ENCODE results near the gene AXIN2.
"Not testable (repeated sequence)": the region's sequence is repeated elsewhere in the genome, so short reads cannot be mapped to it uniquely, and the experiment has no call there.

AXIN2 gene

DNA sequence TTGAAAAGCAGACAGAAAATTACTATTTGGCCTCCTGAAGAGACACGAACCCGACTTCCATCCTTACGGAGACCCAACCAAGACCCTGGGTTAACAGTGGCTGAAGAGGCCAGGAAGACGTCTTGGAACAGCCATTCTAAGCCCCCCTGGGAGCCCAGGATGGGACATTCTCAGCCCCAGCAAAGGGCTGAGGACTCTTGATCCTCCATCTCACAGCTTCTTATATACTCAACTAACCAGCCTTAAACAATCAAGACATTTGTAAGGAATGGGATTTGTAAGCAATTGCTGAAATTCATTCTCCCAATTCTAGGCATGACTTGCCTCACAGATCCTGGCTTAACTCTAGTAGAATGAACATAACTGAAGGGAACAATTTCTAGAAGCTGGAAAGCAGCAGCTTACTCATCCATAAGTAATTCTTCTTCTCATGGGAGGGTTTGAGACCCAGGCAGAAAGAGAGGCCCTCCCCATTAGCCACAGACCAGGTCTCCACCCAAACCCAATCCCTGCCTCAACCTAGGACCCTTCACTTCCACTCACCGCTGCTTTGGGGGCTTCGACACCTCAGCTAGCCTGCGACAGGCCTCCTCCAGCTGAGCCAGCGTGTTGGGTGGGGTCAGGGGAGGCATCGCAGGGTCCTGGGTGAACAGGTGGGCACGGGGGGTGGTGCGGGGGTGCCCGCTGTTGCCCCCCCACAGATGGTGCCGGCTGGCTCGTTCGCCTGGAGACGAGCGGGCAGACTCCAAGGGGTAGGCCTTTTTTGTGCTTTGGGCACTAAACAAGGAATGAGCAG, 25.5 kb downstream of the AXIN2 start:
- DNase-seq, result no peak

DNA sequence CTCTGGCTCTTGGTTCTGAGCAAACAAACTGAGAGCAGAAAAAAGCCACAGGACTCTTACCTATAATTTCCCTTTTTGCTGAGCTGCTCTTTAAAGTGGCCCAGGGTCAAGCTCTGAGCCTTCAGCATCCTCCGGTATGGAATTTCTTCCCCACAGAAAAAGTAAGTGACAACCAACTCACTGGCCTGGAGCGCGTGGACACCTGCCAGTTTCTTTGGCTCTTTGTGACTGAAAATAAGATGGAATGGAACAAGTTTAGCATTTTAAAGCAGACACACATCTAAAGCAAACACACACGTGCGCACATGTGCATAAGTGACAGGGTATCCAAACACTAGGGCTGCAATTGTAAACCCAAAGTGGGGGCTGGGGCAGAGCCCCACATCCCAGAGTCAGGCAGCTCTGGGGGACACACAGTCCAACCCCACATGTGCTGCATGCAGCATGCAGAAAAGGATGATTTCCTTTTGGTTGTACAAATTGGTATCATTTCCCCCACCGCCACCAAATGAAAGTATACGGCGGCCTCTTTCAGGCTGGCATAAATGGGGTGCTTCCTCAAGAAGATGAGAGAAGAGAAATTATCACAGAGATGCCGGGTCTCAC, 27.5 kb downstream of the AXIN2 start:
- DNase-seq, result no peak

DNA sequence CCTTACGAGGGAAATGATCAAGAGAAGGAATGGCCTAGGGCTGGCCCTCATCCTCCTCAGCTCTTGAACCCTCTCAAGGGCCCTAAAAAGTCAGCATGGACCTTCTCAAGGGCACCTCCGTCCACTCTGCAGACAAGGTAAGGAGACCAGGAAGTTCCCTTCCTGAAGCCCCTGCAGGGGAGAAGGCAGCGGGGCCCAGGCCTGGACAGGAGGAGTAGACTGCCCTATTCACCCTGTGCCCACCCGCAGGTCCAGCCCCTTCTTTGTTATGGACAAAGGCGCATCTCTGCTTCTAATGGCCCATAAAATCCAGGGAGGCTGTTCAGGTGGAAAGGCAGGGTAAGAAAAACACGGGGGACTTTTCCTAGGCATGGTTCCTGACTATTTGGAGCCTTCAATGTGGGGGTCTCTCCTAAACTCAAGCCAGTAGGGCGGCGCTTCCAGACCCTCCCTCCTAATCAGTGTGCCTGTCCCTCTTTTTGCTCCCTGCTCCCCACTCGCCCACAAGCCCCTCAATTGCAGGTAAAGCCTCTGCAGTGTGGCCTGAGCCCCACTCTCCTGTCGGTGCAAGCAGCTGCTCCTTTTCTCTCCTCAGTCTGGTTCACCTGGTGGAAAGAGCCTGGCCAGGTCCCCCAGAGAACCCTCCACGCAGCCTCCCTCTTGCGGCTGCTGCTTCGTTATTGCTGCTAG, 28.2 kb downstream of the AXIN2 start:
- no peak for DNase-seq

DNA sequence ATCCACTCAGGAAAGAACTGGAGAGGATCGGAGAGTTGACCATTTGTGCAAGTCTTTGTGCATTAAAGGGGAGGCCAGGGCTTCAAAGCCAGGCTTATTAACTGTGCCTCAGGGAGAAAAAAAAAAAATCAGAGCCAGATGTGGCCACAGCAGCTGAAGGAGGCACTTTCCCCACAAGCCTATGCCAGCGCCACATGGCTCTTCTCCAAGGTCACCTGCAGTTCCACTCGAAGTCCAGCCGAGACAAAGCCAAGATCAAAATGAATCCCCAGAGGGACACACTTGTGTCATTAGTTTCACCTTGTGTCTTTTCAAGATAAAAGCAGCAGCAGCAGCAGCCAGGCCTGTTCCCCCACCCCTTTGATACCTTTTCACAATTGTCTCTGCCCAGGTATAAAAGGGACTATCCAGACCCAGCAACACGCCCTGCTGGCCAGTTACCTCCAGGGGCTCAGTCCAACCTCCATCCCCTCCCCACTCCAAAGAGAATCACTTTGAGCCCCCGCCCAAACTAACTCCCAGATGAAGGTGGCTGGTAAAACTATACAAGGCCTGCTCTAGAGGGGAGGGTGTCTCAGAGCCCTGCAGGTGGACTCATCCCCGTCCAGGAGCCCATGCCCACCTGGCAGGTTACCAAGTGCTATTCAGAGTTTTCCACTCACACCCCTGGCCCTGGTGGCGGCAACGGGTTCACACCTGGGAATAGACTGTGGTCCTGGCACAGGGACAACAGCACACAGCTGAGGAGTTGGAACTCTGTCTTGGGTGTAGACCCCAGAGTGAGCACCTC, 29.2 kb downstream of the AXIN2 start:
- DNase-seq, result no peak

DNA sequence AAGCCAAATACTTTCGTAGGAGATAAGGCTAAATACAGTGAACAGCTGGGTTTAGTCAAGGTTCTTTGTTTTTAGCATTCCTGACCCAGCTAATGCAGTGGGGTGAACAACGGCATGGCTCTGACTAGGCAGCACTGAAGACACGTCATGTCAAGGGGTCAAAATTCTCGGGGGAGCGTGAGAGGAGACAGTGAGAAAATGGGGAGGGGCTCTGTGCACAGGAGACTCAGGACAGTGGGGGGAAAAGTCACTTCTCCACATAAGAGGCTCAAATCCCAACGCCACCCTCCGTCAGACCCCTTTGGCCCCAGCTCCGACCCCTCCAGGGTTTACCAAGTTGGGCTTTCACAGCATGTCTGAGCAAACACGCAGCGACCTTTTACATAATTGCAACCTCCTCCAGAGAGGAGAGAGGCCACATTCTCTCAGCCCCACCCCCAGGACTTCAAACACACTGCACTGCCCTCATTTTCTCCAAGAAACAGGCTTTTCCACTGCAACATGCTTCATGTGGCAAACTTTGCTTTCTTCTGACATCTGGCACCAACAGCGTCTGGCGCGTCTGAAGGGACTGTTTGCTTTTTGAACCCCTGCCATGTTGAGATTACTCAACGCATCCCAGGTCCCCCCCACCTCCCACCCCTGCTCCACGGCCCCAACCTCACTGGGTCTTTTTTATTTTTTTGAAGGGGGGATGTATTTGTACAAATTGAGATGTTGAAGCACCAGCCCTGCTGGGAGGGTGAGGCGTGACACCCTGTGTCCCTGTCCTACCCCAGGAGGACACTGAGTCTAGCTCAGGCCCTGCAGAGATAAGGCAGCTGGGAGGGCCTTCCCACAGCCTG, 30.0 kb downstream of the AXIN2 start:
- no peak for DNase-seq

DNA sequence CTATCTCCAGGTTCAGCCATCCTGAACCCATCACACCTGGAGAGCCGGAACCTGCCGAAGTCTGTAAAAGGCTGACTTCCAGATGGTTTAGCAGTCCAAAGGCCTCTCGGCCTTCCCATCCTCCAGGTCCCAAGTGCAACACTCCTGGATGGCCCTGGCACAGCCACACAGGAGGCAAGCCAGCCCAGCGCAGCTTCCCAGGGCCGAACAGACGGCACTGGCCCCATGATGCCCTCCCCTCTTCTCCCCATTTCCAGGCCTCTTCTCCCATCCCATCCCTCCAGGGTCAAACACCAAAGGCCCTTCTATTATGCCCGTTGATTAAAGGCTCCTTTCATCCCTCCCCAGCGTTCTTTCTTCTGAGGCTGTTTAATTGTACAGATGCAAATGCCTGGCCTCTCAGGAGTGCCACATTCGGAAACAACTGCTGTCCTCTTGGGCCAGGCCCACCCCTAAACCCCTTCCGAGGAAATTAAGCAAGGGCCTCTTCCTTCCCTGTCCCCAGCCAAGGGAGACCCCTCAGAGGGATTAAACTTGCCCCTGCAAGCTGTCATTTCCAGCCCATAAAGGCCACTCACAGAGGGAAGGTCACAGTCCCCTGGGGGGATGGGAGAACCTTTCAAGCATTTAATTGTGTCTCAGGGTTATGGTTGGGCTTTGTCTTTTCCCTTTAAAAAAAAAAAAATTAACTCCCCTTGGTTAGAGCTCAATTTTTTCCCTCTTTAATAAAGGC, 30.8 kb downstream of the AXIN2 start:
- no peak for DNase-seq

DNA sequence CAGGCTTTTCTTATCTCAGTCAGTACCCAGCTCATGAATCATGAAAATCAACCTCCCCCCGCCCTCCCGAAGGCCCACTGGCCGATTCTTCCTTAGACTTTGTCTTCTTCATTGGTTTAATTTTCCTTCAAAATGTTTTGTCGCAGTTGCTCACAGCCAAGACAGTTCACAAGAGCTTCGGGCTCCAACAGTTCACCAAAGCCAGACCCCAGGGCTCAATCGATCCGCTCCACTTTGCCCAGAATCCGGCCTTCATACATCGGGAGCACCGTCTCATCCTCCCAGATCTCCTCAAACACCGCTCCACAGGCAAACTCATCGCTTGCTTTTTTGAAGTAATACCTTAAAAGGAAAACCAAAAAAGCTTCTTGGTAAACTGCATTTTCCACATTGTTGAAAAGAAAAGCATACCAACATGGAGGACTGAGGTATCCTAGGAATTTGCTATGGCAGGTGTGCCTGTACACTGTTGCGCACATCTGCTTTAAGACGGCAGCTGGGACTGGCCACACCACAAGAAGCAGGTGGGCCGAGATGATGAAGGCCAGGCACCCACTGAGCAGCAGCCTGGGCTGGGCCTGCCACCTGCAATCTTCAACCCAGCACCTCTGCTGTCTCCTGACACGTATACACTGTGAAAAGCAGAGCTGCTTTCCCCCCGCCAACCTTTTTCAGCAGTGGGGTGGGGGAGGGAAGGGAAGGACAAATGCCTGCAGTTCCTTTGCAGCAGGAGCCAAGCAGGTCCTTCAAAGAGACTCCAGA, 31.5 kb downstream of the AXIN2 start:
- DNase-seq, result no peak

DNA sequence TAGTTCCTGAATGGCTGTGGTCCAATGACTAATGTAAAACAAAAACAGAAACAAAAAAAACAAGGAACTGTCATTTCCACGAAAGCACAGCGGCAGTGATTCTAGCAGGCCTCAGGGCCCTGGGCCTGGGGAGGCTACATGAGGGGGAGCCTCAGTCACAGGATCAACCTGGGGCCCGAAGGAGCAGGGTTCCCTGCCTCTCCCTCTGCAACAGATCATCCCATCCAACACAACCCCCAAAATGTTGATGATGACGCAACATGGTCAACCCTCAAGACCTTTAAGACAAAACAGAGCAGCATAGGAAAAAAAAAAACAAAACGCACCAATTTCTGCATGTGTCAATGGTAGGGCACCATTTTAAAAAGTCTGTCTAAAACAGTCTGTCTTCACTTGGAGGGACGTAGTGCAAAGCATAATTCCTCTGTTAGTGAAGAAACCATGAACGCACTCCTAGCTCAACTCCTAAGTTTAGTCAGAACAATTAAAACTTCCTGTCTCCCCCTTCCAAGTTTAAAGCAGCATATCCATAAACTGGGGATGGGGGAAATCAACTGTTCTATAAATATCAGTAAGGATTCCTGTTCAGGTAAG, 32.3 kb downstream of the AXIN2 start:
- no peak for DNase-seq

DNA sequence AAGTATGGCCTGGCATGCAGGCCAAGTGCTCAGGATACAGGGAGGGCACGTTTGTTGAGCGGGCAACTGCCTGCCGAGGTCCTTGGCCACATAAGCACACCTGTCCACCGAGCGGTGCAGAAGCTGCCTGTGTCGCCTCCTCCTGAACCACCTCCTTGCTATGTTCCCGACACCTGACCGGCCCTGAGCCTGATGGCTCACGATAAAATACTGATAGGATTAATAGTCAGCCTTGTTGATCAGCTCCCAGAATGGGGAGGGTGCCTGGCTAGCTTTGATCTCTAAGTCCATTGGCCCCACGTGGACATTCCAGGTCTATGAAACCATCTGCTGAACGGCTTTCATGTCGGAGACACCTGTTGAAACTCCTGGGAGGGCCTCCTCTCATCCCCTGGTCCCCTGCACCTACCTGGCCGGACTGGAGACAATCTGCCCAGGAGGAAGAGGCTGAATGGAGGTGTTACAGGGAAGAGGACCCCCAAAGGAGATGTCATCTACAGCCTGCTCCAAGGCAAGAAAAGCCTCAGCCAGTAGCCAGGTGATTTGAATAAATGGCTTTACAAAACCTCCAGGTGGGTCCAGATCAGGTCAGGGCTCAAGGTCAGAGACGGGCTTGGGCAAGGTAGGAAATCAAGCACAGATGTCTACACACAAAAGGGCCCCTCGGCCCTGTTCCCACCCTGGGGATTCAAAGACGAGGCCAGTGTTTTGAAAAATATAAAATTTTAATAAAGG, 33.4 kb downstream of the AXIN2 start:
- DNase-seq, result no peak

DNA sequence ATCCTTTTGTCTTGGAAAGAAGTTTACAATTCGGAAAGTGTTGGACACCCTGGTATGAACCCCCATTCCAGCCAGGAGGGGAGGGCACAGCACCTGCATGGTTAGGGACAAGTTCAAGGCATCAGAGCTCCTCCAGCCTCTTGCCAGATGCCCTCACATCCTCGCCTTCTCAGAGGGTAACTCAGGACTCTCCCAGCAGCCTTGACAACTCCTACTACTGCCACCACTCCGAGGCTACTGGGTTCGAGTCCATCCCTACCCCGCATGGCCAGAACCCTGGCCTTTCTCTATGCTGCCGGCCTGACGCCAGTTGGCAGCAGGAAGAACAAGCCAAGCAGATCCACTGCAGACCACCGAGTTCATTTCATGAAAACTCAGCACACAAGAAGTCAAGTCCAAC, 34.1 kb downstream of the AXIN2 start:
- DNase-seq, result no peak

DNA sequence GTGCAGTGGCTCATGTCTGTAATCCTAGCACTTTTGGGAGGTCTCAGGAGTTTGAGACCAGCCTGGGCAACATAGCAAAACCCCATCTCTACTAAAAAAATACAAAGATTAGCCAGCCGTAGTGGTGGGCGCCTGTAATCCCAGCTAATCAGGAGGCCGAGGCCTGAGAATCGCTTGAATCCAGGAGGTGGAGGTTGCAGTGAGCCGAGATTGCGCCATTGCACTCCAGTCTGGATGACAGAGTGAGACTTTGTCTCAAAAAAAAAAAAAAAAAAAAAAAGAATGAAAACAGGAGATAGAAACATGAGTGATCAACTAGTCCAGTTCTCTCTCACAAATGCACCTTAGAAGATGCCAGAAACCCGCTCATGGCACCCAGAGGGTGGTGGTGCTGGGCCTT, 34.6 kb downstream of the AXIN2 start:
- not testable (repeated sequence) for DNase-seq

DNA sequence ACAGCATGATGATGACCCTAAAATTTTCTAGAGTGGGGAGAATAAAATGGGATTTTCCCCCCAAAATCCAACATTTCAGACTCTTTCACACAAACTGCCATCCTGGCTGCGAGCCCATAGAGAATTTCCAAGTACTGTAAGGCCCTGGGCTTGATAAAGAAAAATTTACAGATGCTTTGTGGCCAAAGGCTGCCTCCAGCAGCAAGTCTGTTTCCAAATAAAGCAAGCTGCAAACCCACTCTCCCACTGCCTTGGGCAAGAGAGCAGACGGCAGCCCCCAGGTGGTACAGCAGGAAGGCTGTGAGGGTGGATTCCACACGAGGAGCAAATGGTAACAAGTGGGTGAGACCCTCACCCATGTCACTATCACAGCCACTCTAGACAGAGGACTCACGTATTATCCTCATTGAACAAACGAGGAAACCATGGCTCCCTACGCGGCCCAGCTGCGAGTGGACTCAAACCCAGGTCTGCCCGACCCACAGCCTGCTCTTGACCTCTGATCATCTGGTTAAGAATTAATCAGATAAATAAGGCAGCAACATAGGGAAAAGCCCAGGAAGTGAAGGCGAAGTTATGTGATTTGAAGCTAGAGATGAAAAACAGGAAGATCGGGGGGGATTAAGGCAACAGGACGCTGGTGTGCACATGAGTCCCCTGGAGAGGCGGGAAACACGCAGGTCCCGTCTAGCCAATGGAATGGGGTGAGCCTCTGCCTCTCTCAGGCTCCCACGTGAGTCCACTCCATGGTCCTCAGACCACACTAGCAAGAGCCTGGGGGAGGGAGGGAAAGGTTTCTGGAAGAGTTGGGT, 37.4 kb downstream of the AXIN2 start:
- DNase-seq, result no peak

DNA sequence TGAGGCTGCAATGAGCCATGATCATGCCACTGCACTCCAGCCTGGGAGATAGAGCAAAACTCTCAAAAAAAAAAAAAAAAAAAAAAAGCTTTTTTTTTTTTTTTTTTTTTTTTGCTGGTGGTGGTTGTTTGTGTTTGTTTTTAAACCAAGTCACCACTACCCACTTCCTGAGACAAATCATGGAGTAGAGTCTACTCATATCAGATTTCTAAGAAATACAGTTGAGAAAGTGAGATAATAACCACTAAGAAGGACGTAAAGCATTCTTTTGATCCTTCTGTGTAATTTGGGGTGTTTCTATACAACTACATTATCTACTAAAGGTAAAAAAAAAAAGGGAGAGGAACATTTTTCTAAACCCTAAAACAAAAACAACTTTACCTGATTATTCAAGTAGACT, 38.0 kb downstream of the AXIN2 start:
- no peak for DNase-seq

DNA sequence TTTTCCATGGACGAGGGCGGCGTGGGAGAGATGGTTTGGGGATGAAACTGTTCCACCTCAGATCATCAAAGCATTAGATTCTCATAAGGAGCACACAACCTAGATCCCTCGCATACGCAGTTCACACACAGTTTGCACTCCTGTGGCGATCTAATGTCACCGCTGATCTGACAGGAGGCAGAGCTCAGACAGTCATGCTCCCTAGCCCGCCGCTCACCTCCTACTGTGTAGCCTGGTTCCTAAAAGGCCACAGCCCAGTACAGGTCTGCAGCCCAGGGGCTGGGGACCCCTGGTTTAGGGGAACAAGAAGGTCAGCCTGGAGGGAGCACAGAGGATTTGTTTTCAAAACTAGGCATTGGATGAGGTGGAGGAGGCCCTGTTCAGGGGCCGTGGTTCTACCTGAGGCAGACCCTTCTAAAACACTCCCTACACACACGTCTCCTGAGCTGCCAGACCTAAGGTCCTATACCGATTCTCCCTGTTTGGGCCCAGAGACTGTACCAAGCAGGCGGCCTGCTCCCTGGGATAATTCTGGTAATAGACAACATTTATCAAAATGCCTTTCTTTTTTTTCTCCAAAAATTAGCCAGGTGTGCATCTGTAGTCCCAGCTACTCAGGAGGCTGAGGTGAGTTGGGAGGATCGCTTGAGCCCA, 38.6 kb downstream of the AXIN2 start:
- DNase-seq, result no peak

DNA sequence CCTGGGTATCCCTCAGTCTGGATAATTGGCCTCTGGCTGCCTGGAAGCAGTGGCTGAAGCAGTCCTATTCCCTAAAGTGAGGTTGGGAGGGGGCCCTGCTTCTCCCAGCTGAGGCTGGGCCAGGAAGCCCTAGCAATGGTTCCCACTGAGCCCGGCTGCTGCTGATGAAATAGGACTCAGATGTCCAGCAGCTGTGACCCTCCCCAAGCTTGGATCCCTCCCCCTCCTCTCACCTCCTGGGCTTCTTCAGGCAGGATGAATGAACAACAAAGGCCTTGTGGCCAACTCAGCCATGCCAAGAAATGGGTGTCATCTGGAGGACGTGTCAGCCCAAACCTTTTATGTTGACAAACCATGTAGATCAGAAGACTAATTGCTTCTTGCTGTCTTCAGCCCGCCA, 42.0 kb downstream of the AXIN2 start:
- no peak for DNase-seq

DNA sequence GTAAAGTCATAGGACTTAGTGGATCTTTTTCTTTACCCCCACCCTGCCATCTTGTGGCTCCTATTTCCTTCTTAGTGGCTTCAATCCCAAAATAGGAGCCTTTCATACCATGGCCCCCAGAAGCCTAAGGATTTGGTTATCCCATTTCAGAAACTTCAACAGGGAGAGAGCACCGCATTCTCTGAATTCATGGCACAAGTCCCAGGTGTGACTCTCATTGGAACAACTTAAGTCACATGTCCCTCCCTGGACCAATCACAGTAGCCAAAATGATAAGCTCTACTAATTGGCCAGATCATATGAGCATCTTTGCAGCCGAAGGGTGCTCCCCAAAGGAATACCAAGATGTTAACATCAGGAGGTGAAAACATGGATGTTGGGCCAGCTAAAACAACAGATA, 43.2 kb downstream of the AXIN2 start:
- DNase-seq, result no peak

DNA sequence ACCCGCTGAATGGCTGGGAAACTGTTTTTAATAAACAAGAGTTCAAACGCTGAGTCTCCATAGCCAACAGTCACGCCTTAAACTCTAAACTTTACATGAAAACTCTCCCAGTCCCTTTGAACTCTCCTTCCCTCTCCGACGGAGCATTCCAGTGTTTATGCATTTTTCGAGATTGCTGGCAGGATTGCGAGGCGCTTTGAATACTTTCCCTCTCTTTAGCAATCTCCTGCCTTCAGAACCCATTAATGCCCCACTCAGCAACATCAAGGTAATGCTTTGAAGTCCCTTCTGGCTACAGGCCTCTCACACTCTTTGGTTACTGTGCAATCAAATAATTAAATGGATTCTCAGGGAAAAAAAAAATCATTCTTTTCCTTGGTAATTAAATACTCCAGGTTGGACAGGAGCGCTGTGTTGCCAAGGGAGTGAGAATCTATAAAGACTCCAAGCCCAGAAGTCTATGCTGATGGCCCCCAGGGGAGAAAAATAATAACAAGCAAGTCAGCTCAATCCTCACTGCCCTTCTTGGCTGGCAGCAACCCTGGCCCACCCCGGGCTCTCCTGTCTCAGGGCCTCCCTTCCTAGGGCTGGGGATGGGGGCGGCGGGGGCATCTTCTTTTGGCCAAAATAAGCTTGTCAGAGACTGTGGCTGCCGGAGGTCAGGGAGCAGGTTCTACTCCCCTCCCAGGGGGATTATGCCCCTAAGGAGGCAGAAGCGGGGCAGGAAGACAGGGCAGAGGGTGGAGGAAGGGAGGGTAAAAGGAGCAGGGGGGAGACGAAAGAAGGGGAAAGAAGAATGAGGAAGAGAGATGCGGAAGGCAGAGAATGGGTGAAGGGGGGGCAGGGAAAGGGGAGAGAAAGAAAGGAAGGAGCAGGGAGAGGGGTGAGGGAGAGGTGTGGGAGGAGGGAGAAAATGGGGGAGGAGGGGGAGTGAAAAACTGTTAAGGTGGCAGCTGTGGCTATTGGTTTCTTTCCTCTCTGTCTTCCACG, 45.2 kb downstream of the AXIN2 start:
- DNase-seq, result no peak

Data from MV-4-11 (cell line).